HEK293T (cell line): ENCODE results near the gene FGFR3.

Source experiments
- CTCF ChIA-PET: fragments of 350-600 bp; formaldehyde crosslinking; extraction: SDS; loops from one replicate; lab custom pipeline; 2021; ENCODE audit warnings: antibody characterized with exemption, inconsistent platforms; lab: Yijun Ruan, JAX
- POLR2A ChIA-PET: fragments of 350-600 bp; formaldehyde crosslinking; extraction: SDS; loops from one replicate; lab custom pipeline; 2020; ENCODE audit warnings: antibody characterized with exemption, inconsistent platforms; lab: Yijun Ruan, JAX
- DNase-seq: peaks from one replicate; pipeline ENCODE4 v3.0.0; 2012; ENCODE audit warnings: mixed read lengths; ENCODE audit errors: extremely low spot score
- ARNT ChIP-seq: fragments of 450-650 bp; IDR thresholded peaks from 2 replicates; pipeline ENCODE4 v1.6.1; 2017; ENCODE audit warnings: mild to moderate bottlenecking
- BHLHE40 ChIP-seq: fragments of 450-650 bp; IDR thresholded peaks from 2 replicates; pipeline ENCODE4 v1.6.1; 2016; ENCODE audit warnings: mild to moderate bottlenecking, moderate library complexity, borderline replicate concordance
- CTBP1 ChIP-seq: fragments of 450-650 bp; IDR thresholded peaks from 2 replicates; pipeline ENCODE4 v1.6.1; 2016; ENCODE audit warnings: borderline replicate concordance
- ELF4 ChIP-seq: fragments of 450-650 bp; IDR thresholded peaks from 2 replicates; pipeline ENCODE4 v1.6.1; 2017; ENCODE audit warnings: antibody characterized with exemption
- FOXA1 ChIP-seq: fragments of 450-650 bp; IDR thresholded peaks from 2 replicates; pipeline ENCODE4 v1.6.1; 2016; ENCODE audit warnings: mild to moderate bottlenecking
- FOXK2 ChIP-seq: fragments of 450-650 bp; IDR thresholded peaks from 2 replicates; pipeline ENCODE4 v1.6.1; 2016; ENCODE audit warnings: mild to moderate bottlenecking
- FOXM1 ChIP-seq: fragments of 450-650 bp; IDR thresholded peaks from 2 replicates; pipeline ENCODE4 v1.6.1; 2017; ENCODE audit warnings: mild to moderate bottlenecking, borderline replicate concordance
- HDGF ChIP-seq: fragments of 450-650 bp; IDR thresholded peaks from 2 replicates; pipeline ENCODE4 v1.6.1; 2017; ENCODE audit warnings: antibody characterized with exemption, borderline replicate concordance
- L3MBTL2 ChIP-seq: fragments of 450-650 bp; conservative IDR thresholded peaks from 2 replicates; pipeline ENCODE4 v1.6.1; 2016; ENCODE audit warnings: mild to moderate bottlenecking
- LEF1 ChIP-seq: fragments of 450-650 bp; IDR thresholded peaks from 2 replicates; pipeline ENCODE4 v1.6.1; 2017; ENCODE audit warnings: mild to moderate bottlenecking, borderline replicate concordance
- NFRKB ChIP-seq: fragments of 450-650 bp; IDR thresholded peaks from 2 replicates; pipeline ENCODE4 v1.6.1; 2016; ENCODE audit warnings: mild to moderate bottlenecking, moderate library complexity
- SP1 ChIP-seq: fragments of 450-650 bp; IDR thresholded peaks from 2 replicates; pipeline ENCODE4 v1.6.1; 2017
- SUZ12 ChIP-seq: fragments of 450-650 bp; IDR thresholded peaks from 2 replicates; pipeline ENCODE4 v1.6.1; 2016; ENCODE audit warnings: mild to moderate bottlenecking
- TARDBP ChIP-seq: fragments of 450-650 bp; IDR thresholded peaks from 2 replicates; pipeline ENCODE4 v1.6.1; 2016
- ZNF384 ChIP-seq: fragments of 450-650 bp; IDR thresholded peaks from 2 replicates; pipeline ENCODE4 v1.6.1; 2016
- TF ChIP-seq, protein P1 (sequence below): fragments of 450-650 bp; IDR thresholded peaks from 2 replicates; pipeline ENCODE4 v1.6.1; 2016

Gene FGFR3

GRCh38 chr4:1806596-1807331 lies 13.7 kb downstream of the FGFR3 start:
- ChIA-PET POLR2A (no interaction called here), CTCF (no interaction called here)
- TF ChIP-seq, protein P1, sequence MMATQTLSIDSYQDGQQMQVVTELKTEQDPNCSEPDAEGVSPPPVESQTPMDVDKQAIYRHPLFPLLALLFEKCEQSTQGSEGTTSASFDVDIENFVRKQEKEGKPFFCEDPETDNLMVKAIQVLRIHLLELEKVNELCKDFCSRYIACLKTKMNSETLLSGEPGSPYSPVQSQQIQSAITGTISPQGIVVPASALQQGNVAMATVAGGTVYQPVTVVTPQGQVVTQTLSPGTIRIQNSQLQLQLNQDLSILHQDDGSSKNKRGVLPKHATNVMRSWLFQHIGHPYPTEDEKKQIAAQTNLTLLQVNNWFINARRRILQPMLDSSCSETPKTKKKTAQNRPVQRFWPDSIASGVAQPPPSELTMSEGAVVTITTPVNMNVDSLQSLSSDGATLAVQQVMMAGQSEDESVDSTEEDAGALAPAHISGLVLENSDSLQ = no peak
- no peak for TF ChIP-seq HDGF
- no peak for DNase-seq

DNA sequence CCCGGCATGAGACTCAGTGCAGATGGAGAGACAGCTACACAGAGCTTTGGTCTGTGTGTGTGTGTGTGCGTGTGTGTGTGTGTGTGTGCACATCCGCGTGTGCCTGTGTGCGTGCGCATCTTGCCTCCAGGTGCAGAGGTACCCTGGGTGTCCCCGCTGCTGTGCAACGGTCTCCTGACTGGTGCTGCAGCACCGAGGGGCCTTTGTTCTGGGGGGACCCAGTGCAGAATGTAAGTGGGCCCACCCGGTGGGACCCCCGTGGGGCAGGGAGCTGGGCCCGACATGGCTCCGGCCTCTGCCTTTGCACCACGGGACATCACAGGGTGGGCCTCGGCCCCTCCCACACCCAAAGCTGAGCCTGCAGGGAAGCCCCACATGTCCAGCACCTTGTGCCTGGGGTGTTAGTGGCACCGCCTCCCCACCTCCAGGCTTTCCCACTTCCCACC lies 14.3 kb downstream of the FGFR3 start:
- ChIA-PET CTCF (interaction anchor here (1.3 to 8.8 kb wide), 2 partner anchors 43 to 61 kb away, joined by 5 to 116 read pairs; no protein-coding TSS in a partner anchor), POLR2A (no interaction called here)
- no peak for DNase-seq

DNA sequence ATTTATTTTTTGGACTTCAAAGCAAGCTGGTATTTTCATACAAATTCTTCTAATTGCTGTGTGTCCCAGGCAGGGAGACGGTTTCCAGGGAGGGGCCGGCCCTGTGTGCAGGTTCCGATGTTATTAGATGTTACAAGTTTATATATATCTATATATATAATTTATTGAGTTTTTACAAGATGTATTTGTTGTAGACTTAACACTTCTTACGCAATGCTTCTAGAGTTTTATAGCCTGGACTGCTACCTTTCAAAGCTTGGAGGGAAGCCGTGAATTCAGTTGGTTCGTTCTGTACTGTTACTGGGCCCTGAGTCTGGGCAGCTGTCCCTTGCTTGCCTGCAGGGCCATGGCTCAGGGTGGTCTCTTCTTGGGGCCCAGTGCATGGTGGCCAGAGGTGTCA lies 15.3 kb downstream of the FGFR3 start:
- ChIA-PET POLR2A (interaction anchor here (1.0 to 1.3 kb wide), 2 partner anchors 60 to 64 kb away, joined by 3 to 4 read pairs; no protein-coding TSS in a partner anchor), CTCF (interaction anchor here (0.9 to 8.8 kb wide), 6 partner anchors 26 to 62 kb away, joined by 3 to 116 read pairs (median 3); no protein-coding TSS in a partner anchor)
- no peak for TF ChIP-seq FOXA1
- TF ChIP-seq ELF4 = no peak
- TF ChIP-seq TARDBP = no peak
- TF ChIP-seq SP1 = no peak
- TF ChIP-seq FOXK2 = no peak
- no peak for DNase-seq

More for the DNA sequence above, 14.3 kb downstream of the FGFR3 start:
- TF ChIP-seq, protein P1 = no peak
- TF ChIP-seq CTBP1 = no peak

DNA sequence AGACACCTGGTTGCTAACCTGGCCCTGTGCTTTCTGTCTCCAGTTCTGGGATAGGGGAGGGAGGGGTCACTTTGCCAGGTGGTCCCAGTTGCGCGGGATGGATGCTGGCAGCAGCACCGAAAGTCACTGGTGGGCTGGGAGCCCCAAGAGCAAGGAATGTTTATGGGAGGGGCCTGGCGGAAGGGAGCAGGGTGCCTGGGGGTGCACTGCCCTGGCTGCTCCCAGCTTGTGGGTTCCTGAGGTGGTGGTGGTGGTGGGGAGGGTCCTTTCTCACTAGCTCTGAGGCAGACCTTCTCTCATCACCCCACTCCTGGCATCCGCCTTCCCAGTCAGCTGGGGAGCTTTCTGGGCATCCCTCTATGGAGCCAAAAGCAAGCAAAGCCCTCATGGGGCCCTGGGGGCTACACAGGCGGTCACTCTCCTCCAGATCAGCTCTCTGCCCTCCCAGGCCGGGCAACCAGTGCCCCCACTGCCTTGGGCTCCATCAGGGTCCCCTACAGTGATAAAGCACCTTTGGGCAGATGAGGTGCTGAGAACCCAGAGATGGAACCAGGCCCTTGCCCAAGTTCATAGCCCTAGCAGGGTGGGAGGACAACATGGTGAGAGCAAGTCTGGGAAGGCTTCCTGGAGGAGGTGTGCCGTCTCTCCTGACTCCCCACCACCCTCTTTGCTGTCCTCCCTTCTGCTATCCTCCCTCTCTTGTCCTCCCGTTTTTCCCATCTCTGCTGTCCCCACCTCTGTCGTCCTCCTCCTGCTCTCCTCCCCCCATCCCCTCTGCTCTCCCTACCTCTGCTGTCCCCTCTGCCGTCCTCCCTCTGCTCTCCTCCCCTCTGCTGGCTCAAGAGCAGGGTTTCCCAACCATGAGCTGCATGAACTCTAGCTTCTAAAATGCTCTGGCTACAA lies 16.0 kb downstream of the FGFR3 start:
- ChIA-PET POLR2A (interaction anchor here (1.0 to 1.3 kb wide), 3 partner anchors 61 to 97 kb away, joined by 3 to 4 read pairs (median 3); partner anchors contain the start of gene SLBP), CTCF (interaction anchor here (0.6 to 8.8 kb wide), 10 partner anchors 11 to 116 kb away, joined by 3 to 116 read pairs (median 4); no protein-coding TSS in a partner anchor)
- TF ChIP-seq ZNF384 (no peak), HDGF (no peak), CTBP1 (no peak), FOXM1 (no peak), L3MBTL2 (no peak), ARNT (no peak), TARDBP (no peak), FOXK2 (no peak), ELF4 (no peak), LEF1 (no peak), NFRKB (no peak), BHLHE40 (no peak), FOXA1 (no peak), SUZ12 (no peak), SP1 (no peak)
- TF ChIP-seq, protein P1 = no peak
- DNase-seq = no peak

DNA sequence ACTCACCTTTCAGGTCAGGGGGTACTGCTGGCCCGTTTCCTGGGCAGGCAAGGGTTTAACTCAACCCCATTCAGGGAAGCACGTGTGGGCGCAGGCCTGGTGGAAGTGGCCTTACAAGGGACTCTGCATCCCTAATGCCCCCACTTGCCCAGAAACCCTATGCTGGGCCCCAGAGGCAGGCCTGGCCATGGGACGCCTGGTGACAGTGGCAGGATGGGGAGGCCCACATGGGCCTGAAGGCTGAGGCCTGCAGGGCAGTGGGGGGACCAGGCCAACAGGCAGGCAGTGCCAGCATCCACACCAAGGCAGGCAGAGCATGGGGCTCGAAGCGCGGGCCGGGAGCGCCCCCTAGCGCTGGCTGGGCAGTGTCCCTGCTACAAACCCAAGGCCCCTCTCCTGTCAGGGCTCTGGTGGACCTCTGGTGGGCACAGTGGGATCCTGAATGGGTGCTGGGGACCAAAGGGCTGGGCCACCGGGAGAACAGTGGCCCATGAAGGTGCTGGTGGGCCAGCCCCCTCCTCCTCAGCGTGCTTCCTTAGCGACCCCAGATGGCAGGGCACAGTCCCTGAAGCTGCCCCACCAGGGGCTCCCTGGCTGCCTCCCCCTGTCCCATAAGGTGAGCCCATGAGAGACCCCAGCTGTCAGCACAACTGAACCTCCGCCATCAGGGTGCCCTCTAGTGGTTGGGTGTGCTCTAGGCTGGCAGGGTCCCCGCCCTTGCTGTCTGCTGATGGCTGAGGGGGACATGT lies 16.8 kb downstream of the FGFR3 start:
- CTCF ChIA-PET = interaction anchor here (0.6 to 8.8 kb wide), 9 partner anchors 9 to 117 kb away, joined by 3 to 116 read pairs (median 3); no protein-coding TSS in a partner anchor
- POLR2A ChIA-PET = interaction anchor here (1.3 kb wide), 2 partner anchors 62 to 98 kb away, joined by 3 read pairs; partner anchors contain the start of gene SLBP
- TF ChIP-seq LEF1 (no peak), BHLHE40 (no peak), SP1 (no peak), FOXA1 (no peak), L3MBTL2 (no peak)
- TF ChIP-seq, protein P1 = no peak; the same call in 1 of the 2 replicates
- peak; percentile 91 for DNase-seq
